GM12872 (cell line): ENCODE results near the gene TSPAN12.

Source experiments
- TF ChIP-seq, protein P1 (sequence below): IDR thresholded peaks from 3 replicates; pipeline ENCODE4 v1.5.1; 2011; ENCODE audit warnings: low read depth, mild to moderate bottlenecking, low read length, moderate library complexity; ENCODE audit not compliant: insufficient read depth

Gene TSPAN12, protein sequence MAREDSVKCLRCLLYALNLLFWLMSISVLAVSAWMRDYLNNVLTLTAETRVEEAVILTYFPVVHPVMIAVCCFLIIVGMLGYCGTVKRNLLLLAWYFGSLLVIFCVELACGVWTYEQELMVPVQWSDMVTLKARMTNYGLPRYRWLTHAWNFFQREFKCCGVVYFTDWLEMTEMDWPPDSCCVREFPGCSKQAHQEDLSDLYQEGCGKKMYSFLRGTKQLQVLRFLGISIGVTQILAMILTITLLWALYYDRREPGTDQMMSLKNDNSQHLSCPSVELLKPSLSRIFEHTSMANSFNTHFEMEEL

GRCh38 chr7:120857588-120858573 is at the start of gene TSPAN12:
TSPAN12 (minus strand) TSS chr7:120858144; CDS start chr7:120856763, 1,381 bp downstream.
- TF ChIP-seq, protein P1, sequence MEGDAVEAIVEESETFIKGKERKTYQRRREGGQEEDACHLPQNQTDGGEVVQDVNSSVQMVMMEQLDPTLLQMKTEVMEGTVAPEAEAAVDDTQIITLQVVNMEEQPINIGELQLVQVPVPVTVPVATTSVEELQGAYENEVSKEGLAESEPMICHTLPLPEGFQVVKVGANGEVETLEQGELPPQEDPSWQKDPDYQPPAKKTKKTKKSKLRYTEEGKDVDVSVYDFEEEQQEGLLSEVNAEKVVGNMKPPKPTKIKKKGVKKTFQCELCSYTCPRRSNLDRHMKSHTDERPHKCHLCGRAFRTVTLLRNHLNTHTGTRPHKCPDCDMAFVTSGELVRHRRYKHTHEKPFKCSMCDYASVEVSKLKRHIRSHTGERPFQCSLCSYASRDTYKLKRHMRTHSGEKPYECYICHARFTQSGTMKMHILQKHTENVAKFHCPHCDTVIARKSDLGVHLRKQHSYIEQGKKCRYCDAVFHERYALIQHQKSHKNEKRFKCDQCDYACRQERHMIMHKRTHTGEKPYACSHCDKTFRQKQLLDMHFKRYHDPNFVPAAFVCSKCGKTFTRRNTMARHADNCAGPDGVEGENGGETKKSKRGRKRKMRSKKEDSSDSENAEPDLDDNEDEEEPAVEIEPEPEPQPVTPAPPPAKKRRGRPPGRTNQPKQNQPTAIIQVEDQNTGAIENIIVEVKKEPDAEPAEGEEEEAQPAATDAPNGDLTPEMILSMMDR: peak; percentile 70

- TF ChIP-seq, protein P1: no peak
These were observed 41.0 kb upstream of the TSPAN12 start for GRCh38 chr7:120898715-120899499.

GRCh38 chr7:120877701-120878100 is 19.8 kb upstream of the TSPAN12 start:
- TF ChIP-seq, protein P1: no peak

DNA sequence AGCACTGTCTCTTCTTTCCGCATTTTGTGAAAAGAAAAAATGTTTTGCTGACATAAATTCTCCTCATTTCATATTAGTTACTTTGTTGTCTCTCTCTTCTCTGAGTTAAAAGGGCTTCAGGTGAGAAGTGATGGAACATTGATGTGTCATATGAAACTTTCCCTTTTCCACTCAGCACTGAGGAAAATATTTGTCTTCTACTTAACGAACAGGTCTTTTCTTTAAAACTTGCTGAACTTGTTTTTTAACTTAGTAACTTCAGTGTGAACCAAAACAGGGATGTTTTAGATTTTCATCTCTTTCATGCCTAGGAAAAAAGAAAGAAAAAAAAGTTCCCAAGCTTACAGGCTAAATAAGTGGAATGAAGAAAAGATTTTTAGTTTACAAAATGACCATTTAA is 19.0 kb upstream of the TSPAN12 start:
- TF ChIP-seq, protein P1: no peak

GRCh38 chr7:120874722-120875121 is 16.8 kb upstream of the TSPAN12 start:
- TF ChIP-seq, protein P1: no peak

GRCh38 chr7:120874016-120874415 is 16.1 kb upstream of the TSPAN12 start:
- TF ChIP-seq, protein P1: no peak
